HG02623 (cell line): ENCODE results near the gene MFSD12.
"Not testable (repeated sequence)": the region's sequence is repeated elsewhere in the genome, so short reads cannot be mapped to it uniquely, and the experiment has no call there.

Experiments used
- ATAC-seq: cut with Tn5 transposase; IDR thresholded peaks from one replicate; pipeline ENCODE4 v1.9.1; 2021; ENCODE audit warnings: moderate library complexity; ENCODE audit not compliant: unreplicated experiment

MFSD12 gene

DNA sequence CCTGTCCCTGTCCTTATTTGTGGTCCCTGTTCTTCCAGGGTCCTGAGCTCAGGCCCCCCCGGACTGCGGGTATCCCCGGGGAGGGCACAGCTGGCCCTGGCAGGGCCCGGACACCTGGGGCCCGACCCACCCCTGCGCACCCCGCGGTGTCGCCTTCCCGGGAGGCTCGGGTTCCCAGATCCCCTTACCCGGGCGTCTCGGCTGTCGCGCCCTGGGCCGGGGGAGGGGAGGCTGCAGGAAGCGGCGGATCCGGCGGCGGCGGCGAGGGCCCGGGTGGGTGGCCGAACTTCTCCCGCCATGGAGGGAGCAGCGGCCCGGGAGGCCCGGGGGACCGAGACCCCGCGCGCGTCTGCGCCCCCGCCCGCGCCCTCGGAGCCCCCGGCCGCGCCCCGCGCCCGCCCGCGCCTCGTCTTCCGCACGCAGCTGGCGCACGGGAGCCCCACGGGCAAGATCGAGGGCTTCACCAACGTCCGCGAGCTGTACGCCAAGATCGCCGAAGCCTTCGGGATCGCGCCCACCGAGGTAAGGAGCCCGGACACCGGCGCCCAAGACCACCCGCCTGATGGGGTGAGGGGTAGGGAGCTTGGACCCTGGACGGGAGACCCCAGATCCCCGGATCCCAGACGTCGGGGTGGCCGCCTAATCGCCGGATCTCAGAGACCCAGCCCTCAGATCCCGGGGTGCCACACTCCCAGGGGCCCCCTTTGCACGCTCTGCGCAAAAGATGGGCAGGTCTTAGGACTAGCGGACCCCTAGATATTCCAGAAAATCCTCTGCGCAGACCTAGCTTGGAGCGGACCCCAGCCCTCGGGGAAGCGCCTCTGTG, 28.1 kb upstream of the MFSD12 start, which contains the start of gene GIPC3:
Gene GIPC3 (plus strand): TSS at position 178 of the 826 bp plus-strand sequence. CDS start 120 bp downstream, at position 298.
- no peak for ATAC-seq

DNA sequence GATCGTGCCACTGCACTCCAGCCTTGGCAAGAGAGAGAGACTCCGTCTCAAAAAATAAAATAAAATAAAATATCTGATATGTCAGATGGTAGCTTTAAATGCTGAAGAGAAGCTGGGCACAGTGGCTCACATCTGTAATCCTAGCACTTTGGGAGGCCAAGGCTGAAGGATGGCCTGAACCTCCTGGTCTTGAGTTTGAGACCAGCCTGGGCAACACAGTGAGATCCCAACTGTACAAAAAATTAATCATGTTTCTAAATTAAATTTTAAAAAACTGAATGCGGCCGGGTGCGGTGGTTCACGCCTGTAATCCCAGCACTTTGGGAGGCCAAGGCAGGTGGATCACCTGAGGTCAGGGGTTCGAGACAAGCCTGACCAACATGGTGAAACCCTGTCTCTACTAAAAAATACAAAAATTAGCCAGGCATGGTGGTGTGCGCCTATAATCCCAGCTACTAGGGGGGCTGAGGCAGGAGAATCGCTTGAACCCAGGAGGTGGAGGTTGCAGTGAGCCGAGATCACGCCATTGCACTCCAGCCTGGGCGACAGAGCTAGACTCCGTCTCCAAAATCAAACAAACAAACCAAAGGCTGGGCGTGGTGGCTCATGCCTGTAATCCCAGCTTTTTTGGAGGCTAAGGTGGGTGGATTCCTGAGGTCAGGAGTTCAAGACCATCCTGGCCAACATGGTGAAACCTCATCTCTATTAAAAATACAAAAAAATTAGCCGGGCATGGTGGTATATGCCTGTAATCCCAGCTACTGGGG, 26.8 kb upstream of the MFSD12 start:
- ATAC-seq, result not testable (repeated sequence)

DNA sequence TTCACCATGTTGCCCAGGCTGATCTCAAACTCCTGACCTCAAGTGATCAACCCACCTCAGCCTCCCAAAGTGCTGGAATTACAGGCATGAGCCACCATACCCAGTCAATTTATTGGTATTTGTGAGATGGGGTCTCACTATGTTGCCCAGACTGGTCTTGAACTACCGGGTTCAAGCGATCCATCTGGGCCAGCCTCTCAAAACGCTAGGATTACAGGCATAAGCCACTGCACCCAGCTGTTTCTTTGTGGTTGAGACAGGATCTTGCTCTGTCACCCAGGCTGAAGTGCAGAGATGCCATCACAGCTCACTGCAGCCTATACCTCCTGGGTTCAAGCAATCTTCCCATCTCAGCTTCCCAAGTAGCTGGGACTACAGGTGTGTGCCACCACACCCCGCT, 24.4 kb upstream of the MFSD12 start:
- ATAC-seq, result not testable (repeated sequence)

DNA sequence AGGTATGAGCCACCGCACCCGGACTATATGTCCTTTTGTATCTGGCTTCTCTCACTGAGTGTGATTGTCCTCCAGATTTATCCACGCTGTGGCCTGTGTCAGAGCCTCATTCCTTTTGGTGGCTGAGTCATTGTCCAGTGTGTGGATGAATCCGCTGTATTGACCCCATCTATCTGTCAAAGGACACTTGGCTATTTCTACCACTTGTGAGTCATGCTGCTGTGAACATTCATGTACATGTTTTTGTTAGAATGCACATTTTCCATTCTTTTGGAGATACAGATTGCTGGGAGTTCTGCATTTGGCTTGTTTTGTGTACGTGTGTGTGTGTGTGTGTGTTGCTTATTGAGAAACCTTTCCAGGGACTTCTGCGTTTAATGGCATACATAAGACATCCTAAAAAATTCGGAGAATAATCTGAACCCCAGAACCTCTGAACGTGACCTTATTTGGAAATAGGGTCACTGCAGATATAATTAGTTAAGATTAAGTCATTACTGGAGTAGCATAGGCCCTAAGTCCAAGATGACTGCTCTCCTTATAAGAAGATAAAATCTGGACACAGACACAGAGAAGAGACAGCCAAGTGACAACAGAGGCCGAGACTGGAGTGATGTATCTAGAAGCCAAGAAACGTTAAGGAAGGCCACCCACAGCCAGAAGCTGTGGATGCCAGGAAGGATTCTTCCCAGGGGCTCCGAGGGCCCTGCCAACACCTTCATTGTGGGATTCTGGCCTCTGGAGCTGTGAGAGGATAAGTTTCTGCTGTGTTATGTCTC, 23.0 kb upstream of the MFSD12 start:
- no peak for ATAC-seq

DNA sequence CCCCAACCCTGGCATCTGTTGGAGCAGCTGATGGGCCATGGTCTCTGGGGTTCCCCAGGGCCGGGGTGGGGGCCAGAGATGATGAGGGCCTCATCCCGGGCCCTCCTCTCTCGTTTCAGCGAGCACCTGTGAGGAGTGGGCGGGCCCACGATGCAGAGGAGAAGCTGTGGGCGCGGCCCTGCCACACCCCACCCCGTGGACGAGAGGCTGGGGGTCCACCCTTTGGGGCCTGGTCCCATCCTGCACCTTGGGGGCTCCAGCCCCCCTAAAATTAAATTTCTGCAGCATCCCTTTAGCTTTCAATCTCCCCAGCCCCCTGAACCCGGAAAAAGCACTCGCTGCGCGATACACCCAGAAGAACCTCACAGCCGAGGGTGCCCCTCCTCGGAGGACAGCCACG, 21.0 kb upstream of the MFSD12 start:
- ATAC-seq, result no peak

DNA sequence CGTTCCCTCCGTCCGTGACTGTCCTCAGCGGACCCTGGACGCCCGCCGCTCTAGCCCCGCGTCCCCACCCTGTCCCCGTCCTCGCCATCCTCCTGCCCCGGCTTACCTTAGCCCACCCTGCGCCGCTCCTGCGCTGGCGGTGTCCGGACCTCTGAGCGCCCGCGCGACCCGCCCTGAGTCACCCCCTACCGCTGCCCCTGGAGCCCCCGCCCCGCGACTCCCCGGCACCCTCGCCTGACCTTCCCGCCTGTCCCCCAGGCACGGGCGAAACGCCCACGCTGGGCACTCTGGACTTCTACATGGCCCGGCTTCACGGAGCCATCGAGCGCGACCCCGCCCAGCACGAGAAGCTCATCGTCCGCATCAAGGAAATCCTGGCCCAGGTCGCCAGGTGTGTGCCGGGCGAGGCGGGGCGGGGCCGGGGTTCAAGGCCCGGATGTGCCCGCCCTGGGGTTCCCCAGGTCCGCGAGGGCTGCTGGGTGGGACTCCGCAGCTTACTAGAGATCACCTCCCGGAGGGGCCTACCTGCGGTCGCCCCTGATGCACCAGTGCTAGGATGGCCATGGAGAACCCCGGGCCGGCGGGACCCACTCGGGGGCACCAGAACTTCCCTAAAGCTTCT, 20.4 kb upstream of the MFSD12 start:
- ATAC-seq, result no peak

DNA sequence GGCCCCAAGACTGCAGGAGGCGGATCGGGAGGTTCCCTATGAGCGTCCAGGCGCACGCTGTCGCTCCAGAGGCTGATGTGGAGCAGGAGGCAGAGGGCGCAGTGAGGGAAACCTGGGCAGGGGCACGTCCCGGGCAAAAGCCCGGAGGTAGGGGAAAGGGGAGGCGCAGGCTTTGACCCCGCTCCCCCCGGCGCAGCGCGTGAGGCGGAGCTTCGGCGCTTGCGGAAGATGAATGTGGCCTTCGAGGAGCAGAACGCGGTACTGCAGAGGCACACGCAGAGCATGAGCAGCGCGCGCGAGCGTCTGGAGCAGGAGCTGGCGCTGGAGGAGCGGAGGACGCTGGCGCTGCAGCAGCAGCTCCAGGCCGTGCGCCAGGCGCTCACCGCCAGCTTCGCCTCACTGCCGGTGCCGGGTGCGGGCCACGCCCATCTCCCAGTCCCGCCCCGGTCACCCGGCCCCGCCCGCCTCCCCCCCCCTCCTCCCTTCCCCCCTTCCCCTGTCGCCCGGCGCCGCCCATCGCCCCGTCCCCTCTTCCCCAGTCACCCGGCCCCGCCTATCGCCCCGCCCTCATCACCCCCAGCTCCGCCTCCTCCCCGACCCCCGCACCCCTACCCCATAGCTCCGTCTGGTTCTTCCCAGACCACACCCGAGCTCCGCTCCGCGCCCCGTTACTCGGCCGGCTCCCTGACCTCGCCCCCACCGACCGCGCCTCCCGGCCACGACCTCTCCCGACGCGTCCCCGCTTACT, 19.5 kb upstream of the MFSD12 start:
- no peak for ATAC-seq

DNA sequence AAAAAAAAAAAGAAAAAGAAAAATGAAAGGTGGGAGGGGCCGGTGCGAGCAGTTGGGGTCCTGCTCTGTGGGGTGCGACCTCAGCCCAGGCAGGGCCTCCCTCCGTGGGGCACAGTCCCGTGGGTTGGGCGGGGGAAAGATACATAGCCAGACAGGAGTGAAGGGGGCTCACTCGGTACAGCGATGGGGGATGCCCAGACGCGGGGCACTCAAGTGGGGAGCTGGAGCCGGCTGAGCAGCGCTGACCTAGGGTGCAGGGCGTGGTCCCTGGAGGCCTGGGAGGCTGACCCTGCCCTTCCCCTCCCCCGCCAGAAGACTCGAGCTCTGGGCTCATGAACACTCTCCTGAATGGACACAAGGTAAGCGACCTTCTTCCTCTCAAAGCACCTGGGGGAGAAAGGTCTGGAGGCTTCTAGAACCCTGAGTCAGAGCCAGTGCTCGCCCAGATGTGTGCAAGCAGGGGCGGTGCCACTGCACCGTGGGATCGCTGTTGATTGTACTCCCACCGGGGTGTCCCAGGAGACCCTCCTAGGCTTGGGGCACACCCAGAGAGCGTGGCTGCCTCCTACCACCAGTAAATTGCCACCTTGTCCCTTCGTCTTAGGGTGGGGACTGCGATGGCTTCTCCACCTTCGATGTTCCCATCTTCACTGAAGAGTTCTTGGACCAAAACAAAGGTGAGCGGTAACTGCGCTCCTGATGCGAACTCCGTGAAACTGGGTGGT, 18.7 kb upstream of the MFSD12 start:
- no peak for ATAC-seq

DNA sequence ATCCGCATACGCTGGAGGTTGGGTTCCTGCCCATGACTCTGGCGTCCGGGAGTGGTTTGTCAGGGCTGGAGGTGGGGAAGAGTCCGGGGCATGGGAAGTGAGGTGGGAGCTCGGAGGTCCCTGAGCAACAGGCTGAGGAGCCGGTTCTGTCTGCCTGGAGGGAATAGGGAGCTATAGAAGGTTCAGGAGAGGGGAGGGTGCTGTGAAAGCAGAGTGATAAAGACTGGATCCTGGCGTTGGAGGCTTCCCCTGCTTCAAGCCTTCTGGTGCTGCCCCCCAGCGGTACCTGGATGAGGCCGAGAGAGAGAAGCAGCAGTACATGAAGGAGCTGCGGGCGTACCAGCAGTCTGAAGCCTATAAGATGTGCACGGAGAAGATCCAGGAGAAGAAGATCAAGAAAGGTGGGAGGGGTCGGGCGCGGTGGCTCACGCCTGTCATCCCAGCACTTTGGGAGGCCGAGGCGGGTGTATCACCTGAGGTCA, 17.9 kb upstream of the MFSD12 start:
- no peak for ATAC-seq

DNA sequence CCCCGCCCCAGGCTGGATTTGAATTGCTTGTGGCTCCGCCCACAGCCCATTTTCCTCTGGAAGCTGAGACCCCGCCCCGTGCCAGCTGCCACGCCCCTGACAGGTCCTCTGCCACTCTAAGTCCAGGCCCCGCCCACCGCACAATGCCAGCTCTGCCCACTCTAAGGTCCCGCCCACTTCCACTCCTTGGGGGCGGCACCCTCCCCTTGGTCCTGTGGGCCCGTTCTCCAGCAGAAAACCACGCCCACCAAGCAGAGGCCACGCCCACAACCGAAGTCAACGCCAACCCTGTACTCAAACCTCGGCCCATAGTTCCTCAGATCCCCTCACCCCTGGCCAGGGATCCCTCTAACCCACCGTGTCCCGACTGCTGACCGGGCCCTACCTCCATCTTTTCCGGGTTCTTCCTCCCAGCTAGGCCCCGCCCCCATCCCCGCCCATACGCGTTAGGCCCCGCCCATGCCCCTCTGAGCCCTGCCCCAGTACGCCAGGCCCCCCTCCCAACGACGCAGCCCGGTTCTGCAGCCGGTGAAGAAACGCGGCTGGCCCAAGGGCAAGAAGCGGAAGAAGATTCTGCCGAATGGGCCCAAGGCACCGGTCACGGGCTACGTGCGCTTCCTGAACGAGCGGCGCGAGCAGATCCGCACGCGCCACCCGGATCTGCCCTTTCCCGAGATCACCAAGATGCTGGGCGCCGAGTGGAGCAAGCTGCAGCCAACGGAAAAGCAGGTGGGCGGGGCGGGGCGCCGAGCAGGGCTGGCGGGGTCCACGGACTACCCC, 16.7 kb upstream of the MFSD12 start:
- no peak for ATAC-seq

DNA sequence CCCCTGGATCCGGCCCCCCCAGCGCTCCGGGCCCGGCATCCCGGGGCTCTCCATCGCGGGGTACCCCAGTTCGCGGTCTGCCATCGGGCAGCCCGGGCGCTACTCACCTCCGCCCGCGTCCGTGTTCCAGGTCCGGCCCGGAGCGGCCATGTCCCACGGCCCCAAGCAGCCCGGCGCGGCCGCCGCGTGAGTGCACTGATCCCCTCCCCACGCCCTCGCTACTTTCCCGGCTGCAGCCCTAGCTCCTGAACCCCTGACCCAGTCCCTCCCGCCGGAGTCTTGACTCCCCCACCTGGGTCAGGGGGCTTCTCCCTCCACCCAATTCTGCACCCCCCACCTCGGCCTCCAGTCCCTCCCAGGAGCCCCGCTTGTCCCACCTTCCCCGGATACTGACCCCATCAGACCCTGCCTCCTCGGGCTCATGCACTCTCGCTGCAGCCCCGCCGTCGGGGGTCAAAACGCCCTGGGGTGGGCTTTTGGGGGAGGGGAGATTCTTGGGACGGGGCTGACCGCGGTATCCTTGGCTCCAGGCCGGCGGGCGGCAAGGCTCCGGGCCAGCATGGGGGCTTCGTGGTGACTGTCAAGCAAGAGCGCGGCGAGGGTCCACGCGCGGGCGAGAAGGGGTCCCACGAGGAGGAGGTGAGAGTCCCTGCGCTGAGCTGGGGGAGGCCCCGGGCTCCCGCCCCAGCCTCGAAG, 15.9 kb upstream of the MFSD12 start:
- no peak for ATAC-seq

DNA sequence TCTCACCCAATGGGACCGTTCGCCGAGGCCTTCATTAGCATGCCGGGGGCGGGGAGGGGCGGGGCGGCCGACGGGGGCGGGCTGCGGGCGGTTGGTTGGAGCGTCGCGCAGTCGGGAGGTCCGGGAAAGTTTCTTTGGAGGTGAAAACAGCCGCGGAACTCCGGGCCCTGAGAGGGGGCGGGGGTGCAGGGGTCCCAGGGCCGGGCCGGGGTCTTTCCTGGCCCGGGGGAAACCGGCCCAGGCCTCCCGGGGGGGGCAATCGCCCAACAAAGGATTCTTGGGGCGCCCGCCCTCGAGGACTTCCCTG, 15.4 kb upstream of the MFSD12 start, which contains the start of gene HMG20B:
Gene HMG20B (plus strand): TSS at position 90 of the 307 bp plus-strand sequence. CDS start 366 bp downstream, outside the sequence.
- ATAC-seq, result no peak

DNA sequence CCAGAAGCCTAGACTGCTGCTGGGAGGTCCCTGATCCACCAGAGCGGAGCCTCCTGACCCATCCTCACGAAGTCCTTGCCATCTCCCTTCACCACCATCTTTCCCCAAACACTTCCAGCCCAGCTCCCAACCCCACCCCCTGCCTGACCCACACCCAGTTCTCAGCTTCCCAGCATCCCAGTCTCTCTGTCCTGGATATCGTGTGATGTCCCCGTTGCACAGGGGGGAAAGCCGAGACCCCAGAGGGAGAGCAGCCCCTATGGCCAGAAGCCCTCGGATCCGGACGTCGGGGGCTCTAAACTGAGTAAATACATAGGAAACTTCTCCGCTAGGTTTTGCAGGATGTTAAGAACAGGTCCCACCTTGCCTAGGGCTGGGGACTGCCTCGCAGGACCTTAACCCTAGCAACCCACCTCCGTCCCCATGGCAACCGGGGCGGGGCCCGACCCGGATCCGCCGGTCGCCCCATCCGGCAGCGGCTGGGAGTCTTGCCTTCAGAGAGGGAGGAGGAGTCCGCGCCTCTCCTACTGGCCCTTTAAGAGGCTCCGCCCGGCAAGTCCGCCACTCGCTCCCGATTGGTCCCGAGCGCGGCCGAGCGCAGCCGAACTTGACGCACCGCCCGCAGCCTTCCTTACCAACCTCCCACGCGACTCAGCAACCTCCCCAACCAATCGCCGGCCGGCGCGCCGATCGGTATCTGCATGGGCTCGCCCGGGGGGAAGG, 14.9 kb upstream of the MFSD12 start:
- ATAC-seq, result peak; percentile 91

DNA sequence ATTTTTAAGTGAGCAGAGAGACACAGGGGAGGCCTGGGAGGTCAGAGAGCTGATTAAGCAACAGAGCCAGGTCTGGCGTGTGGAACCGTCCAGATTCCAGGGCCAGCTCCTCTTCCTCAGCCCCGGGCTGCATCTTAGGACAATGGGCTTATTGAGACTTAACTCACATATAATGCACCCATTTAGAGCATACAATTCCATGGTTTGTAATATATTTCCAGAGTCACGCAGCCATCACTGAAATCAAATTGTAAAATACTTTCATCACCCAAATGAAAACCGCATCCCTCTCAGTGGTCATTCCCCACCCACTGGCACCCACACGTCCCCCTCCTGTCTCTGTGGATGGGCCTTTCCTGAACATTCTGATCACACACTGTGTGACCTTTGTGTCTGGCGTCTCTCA, 13.2 kb upstream of the MFSD12 start:
- ATAC-seq, result no peak

DNA sequence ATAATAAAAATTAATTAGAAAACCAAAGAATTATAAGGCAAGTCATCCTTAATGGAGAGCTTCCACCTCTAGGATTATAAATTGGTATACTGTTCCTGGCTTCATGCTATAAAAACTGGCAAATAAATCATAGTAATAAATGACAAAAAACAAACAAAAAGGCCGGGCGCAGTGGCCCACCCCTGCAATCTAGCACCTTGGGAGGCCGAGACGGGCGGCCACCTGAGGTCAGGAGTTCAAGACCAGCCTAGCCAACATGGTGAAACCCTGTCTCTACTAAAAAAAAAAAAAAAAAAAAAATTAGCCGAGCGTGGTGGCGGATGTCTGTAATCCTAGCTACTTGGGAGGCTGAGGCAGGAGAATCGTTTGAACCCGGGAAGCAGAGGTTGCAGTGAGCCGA, 12.7 kb upstream of the MFSD12 start:
- ATAC-seq, result not testable (repeated sequence)

DNA sequence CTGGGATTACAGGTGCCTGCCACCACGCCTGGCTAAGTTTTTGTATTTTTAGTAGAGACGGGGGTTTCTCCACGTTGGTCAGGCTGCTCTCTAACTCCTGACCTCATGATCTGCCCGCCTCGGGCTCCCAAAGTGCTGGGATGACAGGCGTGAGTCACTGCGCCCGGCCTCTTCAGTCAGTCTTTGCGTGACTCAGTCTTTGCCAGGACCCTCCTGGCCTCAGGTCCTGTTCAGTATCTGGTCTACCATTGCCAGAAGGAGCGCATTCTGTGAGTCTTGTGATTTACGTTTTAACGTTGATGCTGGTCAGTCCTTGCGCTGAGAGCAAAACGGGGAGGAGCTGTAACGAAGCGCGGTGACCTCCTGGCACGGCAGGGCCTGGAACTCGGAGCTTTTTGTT, 7.8 kb upstream of the MFSD12 start:
- no peak for ATAC-seq

DNA sequence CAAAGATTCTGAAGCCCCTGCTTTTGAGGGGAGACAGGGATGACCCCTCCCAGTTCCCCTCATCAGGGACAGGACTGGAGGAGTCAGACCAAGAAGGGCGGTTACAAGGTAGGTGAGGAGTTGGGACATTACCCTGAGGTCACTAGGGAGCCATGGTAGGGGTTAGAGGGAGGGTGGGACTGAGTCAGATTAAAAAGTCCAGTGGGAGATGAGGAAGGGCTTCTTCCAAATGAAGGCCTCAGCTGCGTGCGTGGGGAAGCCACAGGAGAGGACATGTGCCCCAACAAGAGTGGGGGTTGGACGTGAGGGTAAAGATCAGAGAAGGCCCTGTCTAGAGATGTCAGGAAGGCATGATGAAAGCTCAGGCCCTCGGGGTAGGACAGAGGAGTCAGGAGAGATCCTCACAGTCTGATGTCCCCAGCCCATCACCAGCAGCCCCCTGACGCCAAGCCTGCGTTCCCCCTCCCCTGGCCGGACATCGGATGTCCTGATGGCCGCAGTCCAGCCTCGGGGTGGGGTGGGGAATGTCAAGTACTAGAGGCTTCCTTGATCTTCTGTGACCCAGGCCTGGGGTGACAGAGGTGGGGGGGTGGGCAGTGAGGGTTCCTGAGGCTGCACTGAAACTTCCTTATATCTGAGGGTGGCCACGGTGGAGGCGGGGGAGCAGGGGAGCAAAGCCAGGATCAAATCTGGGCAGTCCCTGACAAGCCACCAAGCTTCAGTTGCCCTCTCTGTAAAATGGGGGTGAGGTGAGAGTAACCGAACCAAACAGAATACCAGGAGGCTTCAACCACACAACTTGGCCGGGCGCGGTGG, 6.5 kb upstream of the MFSD12 start:
- no peak for ATAC-seq
